ENCODE results near the gene DIDO1. TPM values are rescaled to one million over a fixed set of nuclear protein-coding genes. Genes with fewer than 3 reads are reported as not detected.
"Not testable (repeated sequence)": the region's sequence is repeated elsewhere in the genome, so short reads cannot be mapped to it uniquely, and the experiment has no call there.

DIDO1 gene
- total RNA-seq, 2 experiments from 2014 or later, result 65.1 to 70.6 TPM

DNA sequence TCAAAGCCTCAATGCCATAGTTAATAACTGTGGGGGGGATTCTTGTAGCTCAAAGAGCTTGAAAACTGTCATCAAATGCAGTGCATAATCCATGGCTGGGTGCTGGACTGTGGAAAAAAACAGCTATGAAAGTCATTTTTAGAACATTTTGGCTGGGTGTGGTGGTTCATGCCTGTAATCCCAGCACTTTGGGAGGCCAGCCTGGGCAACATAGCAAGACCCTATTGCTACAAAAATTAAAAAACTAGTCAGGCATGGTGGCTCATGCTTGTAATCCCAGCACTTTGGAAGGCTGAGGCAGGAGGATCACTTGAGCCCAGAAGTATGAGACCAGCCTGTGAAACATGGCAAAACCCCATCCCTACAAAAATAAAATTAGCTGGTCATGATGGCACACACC, 76.9 kb downstream of the DIDO1 start:
- H4K20me1 ChIP-seq (ENCODE audit: insufficient read depth, low read length), result no peaks in the 10 kb centered on the region
- no peaks in the 10 kb centered on the region for H3K9me3 ChIP-seq (ENCODE audit: low read length)
- H3K27ac ChIP-seq (ENCODE audit: low read depth, low read length, poor library complexity, severe bottlenecking), result no peak overlapping the region
- ChIA-PET POLR2A (no interaction called here), CTCF (ENCODE audit: unreplicated experiment) (no interaction called here)
- no TSS peak for BruUV-seq (replicated peaks)
- H3K79me2 ChIP-seq (ENCODE audit: insufficient read depth, low read depth, low read length), result no peaks in the 10 kb centered on the region
- intact Hi-C loops (cut with micrococcal nuclease; ENCODE audit: unreplicated experiment), result no loop called here
- H3K4me2 ChIP-seq (ENCODE audit: low read length), result no peak overlapping the region
- peaks cover 39% of the 10 kb centered on the region for H3K36me3 ChIP-seq (ENCODE audit: insufficient read depth, low read length)
- H2AFZ ChIP-seq (ENCODE audit: low read length), result no peak overlapping the region
- peaks cover 9% of the 10 kb centered on the region for H3K4me1 ChIP-seq (ENCODE audit: insufficient read depth, low read length, poor library complexity, severe bottlenecking)
- no peak overlapping the region for H3K4me3 ChIP-seq (ENCODE audit: low read depth, low read length, poor library complexity, severe bottlenecking)
- TF ChIP-seq EZH2phosphoT487 (IDR thresholded peaks at IDR 0.05; ENCODE audit: borderline replicate concordance, low read depth, low read length) (no peak), CTCF (conservative IDR thresholded peaks at IDR 0.05; ENCODE audit: low read length) (no peak)
- H3K9me2 ChIP-seq (ENCODE audit: insufficient read depth, low read length), result no peaks in the 10 kb centered on the region
- no peak for DNase-seq (ENCODE audit: low spot score)

DNA sequence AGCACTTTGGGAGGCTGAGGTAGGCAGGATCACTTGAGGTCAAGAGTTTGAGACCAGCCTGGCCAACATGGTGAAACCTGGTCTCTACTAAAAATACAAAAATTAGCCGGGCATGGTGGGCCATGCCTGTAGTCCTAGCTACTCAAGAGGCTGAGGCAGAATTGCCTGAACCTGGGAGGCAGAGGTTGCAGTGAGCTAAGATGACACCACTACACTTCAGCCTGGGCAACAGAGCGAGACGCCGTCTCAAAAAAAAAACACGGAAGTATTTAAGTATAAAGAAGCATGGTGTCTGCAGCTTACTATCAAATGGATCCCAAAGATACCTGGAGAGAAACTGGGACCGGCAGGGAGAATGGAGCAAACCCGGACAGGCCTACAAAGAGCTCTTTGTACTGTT, 77.4 kb downstream of the DIDO1 start:
- H3K79me2 ChIP-seq (ENCODE audit: insufficient read depth, low read depth, low read length); BruUV-seq (replicated peaks); H3K9me3 ChIP-seq (ENCODE audit: low read length); H3K9me2 ChIP-seq (ENCODE audit: insufficient read depth, low read length); H2AFZ ChIP-seq (ENCODE audit: low read length); H4K20me1 ChIP-seq (ENCODE audit: insufficient read depth, low read length); DNase-seq (ENCODE audit: low spot score); POLR2A ChIA-PET; intact Hi-C loops (cut with micrococcal nuclease; ENCODE audit: unreplicated experiment); H3K4me3 ChIP-seq (ENCODE audit: low read depth, low read length, poor library complexity, severe bottlenecking); H3K4me1 ChIP-seq (ENCODE audit: insufficient read depth, low read length, poor library complexity, severe bottlenecking); H3K4me2 ChIP-seq (ENCODE audit: low read length); CTCF ChIA-PET (ENCODE audit: unreplicated experiment): not testable (repeated sequence)
- Histone ChIP-seq H3K36me3 (ENCODE audit: insufficient read depth, low read length) (peaks cover 34% of the 10 kb centered on the region), H3K27ac (ENCODE audit: low read depth, low read length, poor library complexity, severe bottlenecking) (peak overlapping the region; percentile 6)

DNA sequence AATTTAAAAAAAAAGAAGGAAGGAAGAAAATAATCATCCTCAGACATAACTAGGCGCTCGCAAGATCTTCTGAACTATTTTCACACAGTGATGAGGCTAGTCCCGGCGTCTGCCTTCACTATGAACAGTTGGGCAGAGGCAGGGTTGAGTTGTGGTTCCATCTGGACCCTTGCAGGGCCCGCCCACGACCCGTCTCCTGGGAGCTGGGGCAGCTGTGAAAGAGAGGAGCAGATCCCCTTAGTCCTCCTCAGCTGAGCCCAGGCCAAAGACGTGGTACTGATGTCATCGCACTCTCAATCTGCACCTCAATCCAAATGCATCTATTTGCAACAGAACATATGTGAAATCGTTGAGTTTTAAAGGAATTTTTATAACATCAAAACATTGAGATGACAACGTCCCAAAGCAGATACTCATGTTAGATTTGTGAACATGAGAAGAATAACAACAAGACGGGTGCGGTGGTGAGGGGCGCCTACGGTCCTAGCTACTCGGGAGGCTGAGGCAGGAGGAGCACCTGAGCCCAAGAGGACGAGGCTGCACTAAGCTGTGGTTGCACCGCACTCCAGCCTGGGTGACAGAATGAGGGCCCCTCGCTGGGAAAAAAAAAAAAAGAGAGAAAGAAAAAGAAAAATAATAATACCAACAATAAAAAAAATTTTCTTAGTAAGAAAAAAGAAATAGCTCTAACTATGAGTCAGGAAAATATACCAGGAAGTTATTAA, 80.0 kb downstream of the DIDO1 start:
- ChIA-PET CTCF (ENCODE audit: unreplicated experiment) (interaction anchor here (0.5 to 1.0 kb wide), 2 partner anchors 23 to 516 kb away, joined by 3 to 9 read pairs; no protein-coding TSS in a partner anchor), POLR2A (no interaction called here)
- Histone ChIP-seq H4K20me1 (ENCODE audit: insufficient read depth, low read length) (no peaks in the 10 kb centered on the region), H3K27ac (ENCODE audit: low read depth, low read length, poor library complexity, severe bottlenecking) (no peak overlapping the region), H3K4me2 (ENCODE audit: low read length) (no peak overlapping the region), H3K9me3 (ENCODE audit: low read length) (no peaks in the 10 kb centered on the region), H3K79me2 (ENCODE audit: insufficient read depth, low read depth, low read length) (no peaks in the 10 kb centered on the region), H3K4me1 (ENCODE audit: insufficient read depth, low read length, poor library complexity, severe bottlenecking) (peaks cover 9% of the 10 kb centered on the region), H2AFZ (ENCODE audit: low read length) (no peak overlapping the region), H3K36me3 (ENCODE audit: insufficient read depth, low read length) (peaks cover 16% of the 10 kb centered on the region; the same call in 1 of the 2 replicates), H3K4me3 (ENCODE audit: low read depth, low read length, poor library complexity, severe bottlenecking) (no peak overlapping the region), H3K9me2 (ENCODE audit: insufficient read depth, low read length) (no peaks in the 10 kb centered on the region)
- TF ChIP-seq CTCF (conservative IDR thresholded peaks at IDR 0.05; ENCODE audit: low read length) (no peak), EZH2phosphoT487 (IDR thresholded peaks at IDR 0.05; ENCODE audit: borderline replicate concordance, low read depth, low read length) (no peak)
- intact Hi-C loops (cut with micrococcal nuclease; ENCODE audit: unreplicated experiment), result no loop called here
- BruUV-seq (replicated peaks), result no TSS peak
- DNase-seq (ENCODE audit: low spot score), result no peak
